ENCODE measurements around the gene ARMH4.

- no peak for TF ChIP-seq CTCF (IDR thresholded peaks at IDR 0.05; ENCODE audit: low read depth, low read length, missing input control)
- no peak for TF ChIP-seq REST (IDR thresholded peaks at IDR 0.05)
- TF ChIP-seq RAD21 (IDR thresholded peaks at IDR 0.05): no peak
- TF ChIP-seq ZBTB33 (IDR thresholded peaks at IDR 0.05): no peak
- TF ChIP-seq EGR1 (IDR thresholded peaks at IDR 0.05; ENCODE audit: low read depth in 2 of 2): no peak
- no peak for TF ChIP-seq MAX (IDR thresholded peaks at IDR 0.05)
- no peak for TF ChIP-seq TAF1 (conservative IDR thresholded peaks at IDR 0.05)
- no peak for TF ChIP-seq JUND (IDR thresholded peaks at IDR 0.05)
- no peak for TF ChIP-seq YY1 (IDR thresholded peaks at IDR 0.05)
- TF ChIP-seq SP1 (IDR thresholded peaks at IDR 0.05): no peak
- TF ChIP-seq FOXA1 (IDR thresholded peaks at IDR 0.05): no peak
These were observed 170.0 kb downstream of the ARMH4 start for GRCh38 chr14:57981817-57982560.

Data from liver (tissue), 3 donors.